H1 (cell line): ENCODE results near the gene CRYBB1. TPM values are rescaled to one million over a fixed set of nuclear protein-coding genes. Genes with fewer than 3 reads are reported as not detected.

Experiments used
- EP300 ChIP-seq, 2 experiments: IDR thresholded peaks; 1 replicate in 1 of 2; 2 replicates in 1 of 2; pipeline ENCODE4 v1.6.1; 2011 to 2012; ENCODE audit warnings: low read depth in 2 of 2, low read length in 2 of 2, mild to moderate bottlenecking in 2 of 2, borderline replicate concordance in 1 of 2, inconsistent platforms in 1 of 2, moderate library complexity in 1 of 2
- polyA plus RNA-seq, 7 experiments: library from polyadenylated mRNA; depleted of rRNA in 3 of 7; stranded (reverse) in 5 of 7; unstranded in 2 of 7; fragments of >200 nt in 5 of 7; fragments of 200-250 nt in 2 of 7; gene quantifications; 1 replicate in 5 of 7; 2 replicates in 1 of 7; 4 replicates in 1 of 7; pipeline versions ENCODE4 v1.2.1 to v1.2.3, GENCODE V29; 2011 to 2013; ENCODE audit warnings: missing spikeins in 2 of 7, mixed read lengths in 2 of 7
- total RNA-seq: library from RNA; stranded (reverse); fragmentation: NEBNext Ultra II Directional; extraction: Animal tissue kit (Norgen Biotek cat#: 25700); gene quantifications from 2 replicates; pipeline ENCODE4 v1.2.1, GENCODE V29; 2021

The CRYBB1 gene
- total and polyA plus RNA-seq, 2 of the 8 experiments (the other 6 are each of a cell fraction or from before 2014, with no cell fraction given): 1.7 to 6.0 TPM

- no peak for TF ChIP-seq EP300 (IDR thresholded peaks at IDR 0.05; ENCODE audit: borderline replicate concordance in 1 of 2, low read depth in 2 of 2, low read length in 2 of 2)
Measured at GRCh38 chr22:26564181-26564580, 53.6 kb downstream of the CRYBB1 start (continued).
